Right ventricle myocardium inferior (tissue), 1 donor: Measurements from ENCODE around the gene COQ9. TPM values are rescaled to one million over a fixed set of nuclear protein-coding genes. Genes with fewer than 3 reads are reported as not detected.
"Not testable (repeated sequence)": the region's sequence is repeated elsewhere in the genome, so short reads cannot be mapped to it uniquely, and the experiment has no call there.

Experiments
- ATAC-seq: fragments of 200-7000 bp; cut with Tn5 transposase; one replicate; pipeline ENCODE4 v1.9.1; 2020; ENCODE audit warnings: mild to moderate bottlenecking, moderate library complexity
- DNase-seq: peaks from one replicate; pipeline ENCODE4 v3.0.0; 2021; ENCODE audit errors: missing footprints
- intact Hi-C: fragments of 100-400 bp; cut with DNase I; formaldehyde crosslinking; loops from one replicate; pipeline ENCODE4 v1.11.0; 2022
- total RNA-seq: library from RNA; stranded (reverse); fragmentation: NEBNext Ultra II Directional; extraction: Animal tissue kit (Norgen Biotek cat#: 25700); gene quantifications from one replicate; pipeline ENCODE4 v1.2.1, GENCODE V29; 2021
- donor health status: DM: no; HTN: yes; CAD: no; lungs with severe emphysema.

The COQ9 gene
- total RNA-seq, 1 donor from 2014 or later, result 215 TPM

- no peak for DNase-seq
- ATAC-seq, result peak; percentile 74
- intact Hi-C loops, result loop anchor here (5.0 kb wide), 1 partner anchor 38 kb away; no protein-coding TSS in a partner anchor
These were observed 32.1 kb downstream of the COQ9 start for GRCh38 chr16:57479205-57479975.

- DNase-seq (no peak), ATAC-seq (peak; percentile 80)
- intact Hi-C loops, result loop anchor here (5.0 kb wide), 1 partner anchor 37 kb away; no protein-coding TSS in a partner anchor
These were observed 32.9 kb downstream of the COQ9 start for GRCh38 chr16:57479976-57480753.

GRCh38 chr16:57480754-57481230 is 33.5 kb downstream of the COQ9 start:
- ATAC-seq (no peak), DNase-seq (no peak)
- intact Hi-C loops, result no loop called here

GRCh38 chr16:57481421-57481820 is 34.1 kb downstream of the COQ9 start:
- intact Hi-C loops, result no loop called here
- no peak for DNase-seq
- no peak for ATAC-seq

- DNase-seq (no peak), ATAC-seq (no peak)
- intact Hi-C loops, result no loop called here
These were observed 35.7 kb downstream of the COQ9 start for GRCh38 chr16:57482845-57483545.

GRCh38 chr16:57483725-57484514 is 36.6 kb downstream of the COQ9 start:
- no peak for ATAC-seq
- intact Hi-C loops, result no loop called here
- no peak for DNase-seq

GRCh38 chr16:57484515-57485005 is 37.3 kb downstream of the COQ9 start:
- ATAC-seq (no peak), DNase-seq (no peak)
- intact Hi-C loops, result no loop called here

- no peak for DNase-seq
- peak; percentile 4 for ATAC-seq
- intact Hi-C loops, result no loop called here
These were observed 38.0 kb downstream of the COQ9 start for GRCh38 chr16:57485091-57485915.

GRCh38 chr16:57485916-57486857 is 38.9 kb downstream of the COQ9 start, which contains the start of gene DOK4:
TSS of gene DOK4 (minus strand) at chr16:57486493. CDS start at chr16:57479507, 6,986 bp downstream.
- DNase-seq (peak; percentile 92), ATAC-seq (peak; percentile 97)
- intact Hi-C loops, result no loop called here

GRCh38 chr16:57486858-57487834 is 39.9 kb downstream of the COQ9 start:
- no peak for DNase-seq
- no peak for ATAC-seq
- intact Hi-C loops, result no loop called here

GRCh38 chr16:57489229-57489628 is 42.0 kb downstream of the COQ9 start:
- ATAC-seq (no peak), DNase-seq (no peak)
- intact Hi-C loops, result no loop called here

GRCh38 chr16:57493767-57494166 is 46.5 kb downstream of the COQ9 start:
- intact Hi-C loops, result no loop called here
- DNase-seq, result no peak
- ATAC-seq, result no peak

- no peak for ATAC-seq
These were observed 49.8 kb downstream of the COQ9 start for GRCh38 chr16:57497121-57497520.

GRCh38 chr16:57498031-57498430 is 50.8 kb downstream of the COQ9 start:
- ATAC-seq (no peak), DNase-seq (peak; percentile 16)
- intact Hi-C loops, result no loop called here

More at GRCh38 chr16:57497121-57497520, 49.8 kb downstream of the COQ9 start:
- intact Hi-C loops, result no loop called here
- DNase-seq, result peak; percentile 11

GRCh38 chr16:57499941-57500340 is 52.7 kb downstream of the COQ9 start:
- intact Hi-C loops, ATAC-seq: not testable (repeated sequence)
- peak; percentile 27 for DNase-seq
